ENCODE measurements around the gene ZNF568. TPM values are rescaled to one million over a fixed set of nuclear protein-coding genes. Genes with fewer than 3 reads are reported as not detected.

Gene ZNF568
- total RNA-seq, 2 experiments from 2014 or later: 0.13 TPM; not detected in 1

DNA sequence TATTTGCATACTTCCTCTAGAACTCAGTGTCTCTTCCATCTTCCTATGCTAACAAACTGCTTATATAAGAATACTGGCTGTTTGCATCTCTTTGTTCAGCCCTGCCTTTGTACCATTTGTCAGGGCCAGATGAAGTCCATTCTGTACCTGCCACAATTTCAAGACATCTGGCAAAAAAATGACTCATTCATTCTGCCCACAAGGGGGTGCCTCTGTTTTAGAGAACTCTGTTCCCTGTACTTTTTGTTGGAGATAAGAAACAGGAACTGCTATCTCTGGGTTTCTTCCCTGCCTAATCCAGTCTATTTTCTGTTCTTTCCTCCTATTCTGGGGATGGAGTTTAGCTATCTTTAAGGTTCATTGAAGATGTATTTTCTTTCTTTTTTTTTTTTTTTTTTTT, 23.0 kb downstream of the ZNF568 start:
- Histone ChIP-seq H3K27ac (ENCODE audit: low read depth, low read length, poor library complexity, severe bottlenecking) (no peak overlapping the region), H3K9me3 (ENCODE audit: low read length) (0 out of 2 replicates have a peak, but pooled peaks cover 3% of the 10 kb centered on the region), H3K9me2 (ENCODE audit: insufficient read depth, low read length) (no peaks in the 10 kb centered on the region), H2AFZ (ENCODE audit: low read length) (no peak overlapping the region), H3K4me3 (ENCODE audit: low read depth, low read length, poor library complexity, severe bottlenecking) (no peak overlapping the region), H4K20me1 (ENCODE audit: insufficient read depth, low read length) (no peaks in the 10 kb centered on the region), H3K36me3 (ENCODE audit: insufficient read depth, low read length) (no peaks in the 10 kb centered on the region), H3K4me1 (ENCODE audit: insufficient read depth, low read length, poor library complexity, severe bottlenecking) (no peaks in the 10 kb centered on the region), H3K4me2 (ENCODE audit: low read length) (no peak overlapping the region), H3K79me2 (ENCODE audit: insufficient read depth, low read depth, low read length) (no peaks in the 10 kb centered on the region)
- intact Hi-C loops (cut with micrococcal nuclease; ENCODE audit: unreplicated experiment): no loop called here
- TF ChIP-seq, protein P1, sequence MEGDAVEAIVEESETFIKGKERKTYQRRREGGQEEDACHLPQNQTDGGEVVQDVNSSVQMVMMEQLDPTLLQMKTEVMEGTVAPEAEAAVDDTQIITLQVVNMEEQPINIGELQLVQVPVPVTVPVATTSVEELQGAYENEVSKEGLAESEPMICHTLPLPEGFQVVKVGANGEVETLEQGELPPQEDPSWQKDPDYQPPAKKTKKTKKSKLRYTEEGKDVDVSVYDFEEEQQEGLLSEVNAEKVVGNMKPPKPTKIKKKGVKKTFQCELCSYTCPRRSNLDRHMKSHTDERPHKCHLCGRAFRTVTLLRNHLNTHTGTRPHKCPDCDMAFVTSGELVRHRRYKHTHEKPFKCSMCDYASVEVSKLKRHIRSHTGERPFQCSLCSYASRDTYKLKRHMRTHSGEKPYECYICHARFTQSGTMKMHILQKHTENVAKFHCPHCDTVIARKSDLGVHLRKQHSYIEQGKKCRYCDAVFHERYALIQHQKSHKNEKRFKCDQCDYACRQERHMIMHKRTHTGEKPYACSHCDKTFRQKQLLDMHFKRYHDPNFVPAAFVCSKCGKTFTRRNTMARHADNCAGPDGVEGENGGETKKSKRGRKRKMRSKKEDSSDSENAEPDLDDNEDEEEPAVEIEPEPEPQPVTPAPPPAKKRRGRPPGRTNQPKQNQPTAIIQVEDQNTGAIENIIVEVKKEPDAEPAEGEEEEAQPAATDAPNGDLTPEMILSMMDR (conservative IDR thresholded peaks at IDR 0.05; ENCODE audit: low read length): peak; percentile 56
- no peak for TF ChIP-seq EZH2phosphoT487 (IDR thresholded peaks at IDR 0.05; ENCODE audit: borderline replicate concordance, low read depth, low read length)
- no TSS peak for BruUV-seq (replicated peaks)
- CTCF ChIA-PET (ENCODE audit: unreplicated experiment): no interaction called here
- POLR2A ChIA-PET: interaction anchor here (0.7 kb wide), 1 partner anchor 14 kb away, joined by 5 read pairs; no protein-coding TSS in a partner anchor
- peak; percentile 8 for DNase-seq (ENCODE audit: low spot score)

DNA sequence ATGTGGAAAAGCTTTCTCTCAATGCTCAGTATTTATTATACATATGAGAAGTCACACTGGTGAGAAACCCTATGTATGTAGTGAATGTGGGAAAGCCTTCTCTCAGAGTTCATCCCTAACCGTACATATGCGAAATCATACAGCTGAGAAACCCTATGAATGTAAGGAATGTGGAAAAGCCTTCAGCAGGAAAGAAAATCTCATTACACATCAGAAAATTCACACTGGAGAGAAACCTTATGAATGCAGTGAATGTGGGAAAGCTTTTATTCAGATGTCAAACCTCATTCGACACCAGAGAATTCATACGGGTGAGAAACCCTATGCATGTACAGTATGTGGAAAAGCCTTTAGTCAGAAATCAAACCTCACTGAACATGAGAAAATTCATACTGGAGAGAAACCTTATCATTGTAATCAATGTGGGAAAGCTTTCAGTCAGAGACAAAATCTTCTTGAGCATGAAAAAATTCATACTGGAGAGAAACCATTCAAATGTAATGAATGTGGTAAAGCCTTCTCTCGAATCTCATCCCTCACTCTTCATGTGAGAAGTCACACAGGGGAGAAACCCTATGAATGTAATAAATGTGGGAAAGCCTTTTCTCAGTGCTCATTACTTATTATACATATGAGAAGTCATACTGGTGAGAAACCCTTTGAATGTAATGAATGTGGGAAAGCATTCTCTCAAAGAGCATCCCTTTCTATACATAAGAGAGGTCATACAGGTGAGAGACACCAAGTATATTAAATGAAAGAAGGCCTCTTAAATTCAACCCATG, 34.4 kb downstream of the ZNF568 start:
- Histone ChIP-seq H3K36me3 (ENCODE audit: insufficient read depth, low read length) (no peaks in the 10 kb centered on the region), H3K4me2 (ENCODE audit: low read length) (no peak overlapping the region), H3K9me3 (ENCODE audit: low read length) (0 out of 2 replicates have a peak, but pooled peaks cover 20% of the 10 kb centered on the region), H3K79me2 (ENCODE audit: insufficient read depth, low read depth, low read length) (no peaks in the 10 kb centered on the region), H2AFZ (ENCODE audit: low read length) (no peak overlapping the region), H3K4me1 (ENCODE audit: insufficient read depth, low read length, poor library complexity, severe bottlenecking) (no peaks in the 10 kb centered on the region), H3K27ac (ENCODE audit: low read depth, low read length, poor library complexity, severe bottlenecking) (no peak overlapping the region), H3K9me2 (ENCODE audit: insufficient read depth, low read length) (no peaks in the 10 kb centered on the region), H4K20me1 (ENCODE audit: insufficient read depth, low read length) (no peaks in the 10 kb centered on the region), H3K4me3 (ENCODE audit: low read depth, low read length, poor library complexity, severe bottlenecking) (no peak overlapping the region)
- POLR2A ChIA-PET: interaction anchor here (0.6 kb wide), 1 partner anchor 75 kb away, joined by 4 read pairs; no protein-coding TSS in a partner anchor
- TF ChIP-seq EZH2phosphoT487 (IDR thresholded peaks at IDR 0.05; ENCODE audit: borderline replicate concordance, low read depth, low read length): no peak
- TF ChIP-seq, protein P1 (conservative IDR thresholded peaks at IDR 0.05; ENCODE audit: low read length): no peak
- intact Hi-C loops (cut with micrococcal nuclease; ENCODE audit: unreplicated experiment): no loop called here
- DNase-seq (ENCODE audit: low spot score): no peak
- CTCF ChIA-PET (ENCODE audit: unreplicated experiment): no interaction called here
- no TSS peak for BruUV-seq (replicated peaks)

DNA sequence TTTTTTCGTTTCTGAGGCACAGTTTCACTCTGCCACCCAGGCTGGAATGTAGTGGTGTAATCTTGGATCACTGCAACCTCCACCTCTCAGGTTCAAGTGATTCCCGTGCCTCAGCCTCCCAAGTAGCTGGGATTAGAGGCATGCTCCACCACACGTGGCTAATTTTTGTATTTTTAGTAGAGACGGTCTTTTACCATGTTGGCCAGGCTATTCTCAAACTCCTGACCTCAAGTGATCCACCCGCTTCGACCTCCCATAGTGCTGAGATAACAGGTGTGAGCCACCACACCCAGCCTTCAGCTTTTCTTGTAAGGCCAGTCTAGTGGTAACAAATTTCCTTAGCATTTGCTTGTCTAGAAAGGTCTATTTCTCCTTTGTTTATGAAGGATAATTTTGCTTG, 46.2 kb downstream of the ZNF568 start:
- Histone ChIP-seq H4K20me1 (ENCODE audit: insufficient read depth, low read length) (no peaks in the 10 kb centered on the region), H3K9me3 (ENCODE audit: low read length) (peaks cover 6% of the 10 kb centered on the region; the same call in 1 of the 2 replicates), H3K9me2 (ENCODE audit: insufficient read depth, low read length) (no peaks in the 10 kb centered on the region), H3K4me2 (ENCODE audit: low read length) (no peak overlapping the region), H2AFZ (ENCODE audit: low read length) (no peak overlapping the region), H3K79me2 (ENCODE audit: insufficient read depth, low read depth, low read length) (no peaks in the 10 kb centered on the region), H3K4me3 (ENCODE audit: low read depth, low read length, poor library complexity, severe bottlenecking) (no peak overlapping the region), H3K4me1 (ENCODE audit: insufficient read depth, low read length, poor library complexity, severe bottlenecking) (no peaks in the 10 kb centered on the region), H3K36me3 (ENCODE audit: insufficient read depth, low read length) (no peaks in the 10 kb centered on the region), H3K27ac (ENCODE audit: low read depth, low read length, poor library complexity, severe bottlenecking) (no peak overlapping the region)
- TF ChIP-seq, protein P1 (conservative IDR thresholded peaks at IDR 0.05; ENCODE audit: low read length): no peak
- TF ChIP-seq EZH2phosphoT487 (IDR thresholded peaks at IDR 0.05; ENCODE audit: borderline replicate concordance, low read depth, low read length): no peak
- intact Hi-C loops (cut with micrococcal nuclease; ENCODE audit: unreplicated experiment): no loop called here
- CTCF ChIA-PET (ENCODE audit: unreplicated experiment): interaction anchor here (0.6 kb wide), 1 partner anchor 87 kb away, joined by 4 read pairs; no protein-coding TSS in a partner anchor
- BruUV-seq (replicated peaks): no TSS peak
- no peak for DNase-seq (ENCODE audit: low spot score)
- POLR2A ChIA-PET: interaction anchor here (0.6 kb wide), 1 partner anchor 9 kb away, joined by 3 read pairs; no protein-coding TSS in a partner anchor
